Measurements from ENCODE around the gene CDC23.

CDC23 gene

GRCh38 chr5:138177941-138178515 lies 35.1 kb downstream of the CDC23 start (continued):
- TF ChIP-seq ZNF221 (tag by site-specific recombination; IDR thresholded peaks at IDR 0.05; ENCODE audit: borderline replicate concordance) (no peak), ZBTB26 (tag by site-specific recombination; optimal IDR thresholded peaks at IDR 0.05) (no peak), ZNF266 (tag by site-specific recombination; IDR thresholded peaks at IDR 0.05; ENCODE audit: low read depth) (no peak), ZBTB49 (tag by site-specific recombination; IDR thresholded peaks at IDR 0.05; ENCODE audit: low read depth) (no peak), GFI1B (tag by site-specific recombination; IDR thresholded peaks at IDR 0.05) (no peak), SALL2 (tag by site-specific recombination; IDR thresholded peaks at IDR 0.05; ENCODE audit: borderline replicate concordance) (no peak), IKZF3 (tag by site-specific recombination; IDR thresholded peaks at IDR 0.05) (no peak), ZNF248 (tag by site-specific recombination; IDR thresholded peaks at IDR 0.05) (no peak), ZNF16 (tag by site-specific recombination; IDR thresholded peaks at IDR 0.05; ENCODE audit: low read depth) (no peak), PATZ1 (tag by site-specific recombination; IDR thresholded peaks at IDR 0.05) (0 out of 2 replicates have a peak, but pooled peaks have one; percentile 44), ZNF292 (tag by site-specific recombination; IDR thresholded peaks at IDR 0.05; ENCODE audit: borderline replicate concordance, low read depth) (no peak), ZNF639 (tag by site-specific recombination; IDR thresholded peaks at IDR 0.05) (no peak), ZBTB10 (tag by site-specific recombination; IDR thresholded peaks at IDR 0.05) (peak; percentile 44; the same call in 1 of the 2 replicates), ZNF112 (tag by site-specific recombination; IDR thresholded peaks at IDR 0.05) (no peak), YY1 (tag by site-specific recombination; IDR thresholded peaks at IDR 0.05) (no peak), ZNF394 (tag by site-specific recombination; IDR thresholded peaks at IDR 0.05; ENCODE audit: borderline replicate concordance) (0 out of 2 replicates have a peak, but pooled peaks have one; percentile 81), ZFP3 (tag by site-specific recombination; IDR thresholded peaks at IDR 0.05; ENCODE audit: low read depth) (no peak), ZNF660 (tag by site-specific recombination; IDR thresholded peaks at IDR 0.05) (peak; percentile 9; the same call in 1 of the 2 replicates), ZNF585B (tag by site-specific recombination; IDR thresholded peaks at IDR 0.05) (no peak), ZNF184 (tag by site-specific recombination; IDR thresholded peaks at IDR 0.05) (no peak), KLF1 (tag by site-specific recombination; IDR thresholded peaks at IDR 0.05) (no peak), ZNF837 (tag by site-specific recombination; IDR thresholded peaks at IDR 0.05) (no peak), ZNF777 (tag by site-specific recombination; IDR thresholded peaks at IDR 0.05; ENCODE audit: borderline replicate concordance) (no peak), ZSCAN30 (tag by site-specific recombination; IDR thresholded peaks at IDR 0.05) (no peak), ZBTB1 (tag by site-specific recombination; IDR thresholded peaks at IDR 0.05) (no peak), BCL11B (tag by site-specific recombination; IDR thresholded peaks at IDR 0.05; ENCODE audit: low read depth) (no peak), ZSCAN5A (tag by site-specific recombination; IDR thresholded peaks at IDR 0.05) (no peak), ZNF600 (tag by site-specific recombination; IDR thresholded peaks at IDR 0.05) (0 out of 2 replicates have a peak, but pooled peaks have one; percentile 9), ZFP69B (tag by site-specific recombination; IDR thresholded peaks at IDR 0.05) (no peak), KLF9 (tag by site-specific recombination; IDR thresholded peaks at IDR 0.05; ENCODE audit: low read depth) (peak; percentile 63; the same call in 1 of the 2 replicates)

Data from HEK293 (cell line).